Body of pancreas (tissue), 4 donors: ENCODE measurements around the gene KRTAP9-7. TPM values are rescaled to one million over a fixed set of nuclear protein-coding genes. Genes with fewer than 3 reads are reported as not detected.
"Not testable (repeated sequence)": the region's sequence is repeated elsewhere in the genome, so short reads cannot be mapped to it uniquely, and the experiment has no call there.

Source experiments
- ATAC-seq: fragments of 150-250 bp; one replicate; pipeline ENCODE4 v1.9.1; 2016
- DNase-seq, 4 donors: peaks; one replicate each; pipeline ENCODE4 v3.0.0-alpha.2; 2019
- H3K27ac ChIP-seq, 4 donors: fragments of 200-600 bp; sonication (generic); 1 replicate in 3 of 4; 2 replicates in 1 of 4; pipeline versions ENCODE4 v1.5.1 to v1.6.1; 2016 to 2019; ENCODE audit warnings: mild to moderate bottlenecking in 1 of 4, mixed read lengths in 1 of 4, moderate library complexity in 1 of 4
- H3K27me3 ChIP-seq, 2 donors: fragments of 200-600 bp; sonication (generic); one replicate each; pipeline ENCODE4 v1.6.0; 2016; ENCODE audit warnings: mild to moderate bottlenecking in 1 of 2
- H3K36me3 ChIP-seq, 2 donors: fragments of 200-600 bp; sonication (generic); replicated peaks in 1 of 2; 2 replicates each; pipeline ENCODE4 v1.5.1; 2016; ENCODE audit warnings: low read depth in 2 of 2; ENCODE audit not compliant: insufficient read depth in 1 of 2
- H3K4me1 ChIP-seq: fragments of 200-600 bp; sonication (generic); one replicate; pipeline ENCODE4 v1.6.0; 2016
- H3K4me3 ChIP-seq, 2 donors: fragments of 200-600 bp; sonication (generic); 1 replicate in 1 of 2; 2 replicates in 1 of 2; pipeline ENCODE4 v1.5.1; 2016 to 2019
- H3K9me3 ChIP-seq, 3 donors: fragments of 200-600 bp; sonication (generic); 1 replicate in 2 of 3; 2 replicates in 1 of 3; pipeline ENCODE4 v1.5.1; 2016
- CTCF ChIP-seq, 7 experiments: fragments of 450-650 bp in 4 of 7; fragments of 200-600 bp in 3 of 7; sonication (generic) in 3 of 7; IDR thresholded peaks; one replicate each; pipeline ENCODE4 v1.5.1; 2016 to 2019; ENCODE audit warnings: antibody characterized with exemption in 7 of 7
- POLR2A ChIP-seq, 3 donors: fragments of 450-650 bp; IDR thresholded peaks; one replicate each; pipeline ENCODE4 v1.6.1; 2016; ENCODE audit warnings: antibody characterized with exemption in 3 of 3, mild to moderate bottlenecking in 2 of 3
- WGBS, 2 donors: methylation state at CpG; one replicate each; pipeline ENCODE4 v1.1.5; 2017; 5-methylcytosine and 5-hydroxymethylcytosine counted together
- intact Hi-C: fragments of 100-400 bp; cut with DNase I; formaldehyde crosslinking; loops from one replicate; pipeline ENCODE4 v1.15.1; 2023
- total RNA-seq, 2 donors: library from RNA; depleted of rRNA; stranded (reverse); fragments of >200 nt; gene quantifications; one replicate each; pipeline ENCODE4 v1.1.0, GENCODE V29; 2016

KRTAP9-7 gene
- total RNA-seq, 2 donors from 2014 or later: not detected

- H3K27ac ChIP-seq, H3K36me3 ChIP-seq, H3K4me3 ChIP-seq, DNase-seq, intact Hi-C loops, H3K4me1 ChIP-seq, H3K9me3 ChIP-seq, ATAC-seq, H3K27me3 ChIP-seq: not testable (repeated sequence)
- 45 to 50% methylated on average over 2 of the region's 2 CpGs for WGBS, 2 donors
Observed at GRCh38 chr17:41246995-41247787, 28.3 kb upstream of the KRTAP9-7 start.

- H3K4me1 ChIP-seq, H3K4me3 ChIP-seq, ATAC-seq, H3K9me3 ChIP-seq, intact Hi-C loops, DNase-seq, H3K36me3 ChIP-seq, H3K27ac ChIP-seq, H3K27me3 ChIP-seq: not testable (repeated sequence)
- WGBS, 2 donors: 67 to 71% methylated on average over 1 to 2 of the region's 2 CpGs
Observed at GRCh38 chr17:41249637-41250240, 25.8 kb upstream of the KRTAP9-7 start, which contains the start of gene KRTAP9-4. TSS of gene KRTAP9-4 (plus strand) at chr17:41249687. CDS start at chr17:41249721, 34 bp downstream.

- no peak for TF ChIP-seq POLR2A (IDR thresholded peaks at IDR 0.05)
- H3K27ac ChIP-seq: no peak overlapping the region
- DNase-seq (no peak), ATAC-seq (no peak)
- H3K4me1 ChIP-seq: no peaks in the 10 kb centered on the region
- no peaks in the 10 kb centered on the region for H3K9me3 ChIP-seq
- H3K27me3 ChIP-seq: no peaks in the 10 kb centered on the region
- 94 to 95% methylated on average over 1 of the region's 1 CpG for WGBS, 2 donors
- no peak overlapping the region for H3K4me3 ChIP-seq
- intact Hi-C loops: no loop called here
- H3K36me3 ChIP-seq: no peaks in the 10 kb centered on the region
Observed at GRCh38 chr17:41251261-41251660, 24.2 kb upstream of the KRTAP9-7 start.

- H3K4me3 ChIP-seq: no peak overlapping the region
- ATAC-seq: no peak
- H3K36me3 ChIP-seq: no peaks in the 10 kb centered on the region
- H3K9me3 ChIP-seq: no peaks in the 10 kb centered on the region
- TF ChIP-seq POLR2A (IDR thresholded peaks at IDR 0.05): no peak
- no peak for TF ChIP-seq CTCF (IDR thresholded peaks at IDR 0.05)
- no peaks in the 10 kb centered on the region for H3K4me1 ChIP-seq
- intact Hi-C loops: no loop called here
- DNase-seq: no peak
- no peaks in the 10 kb centered on the region for H3K27me3 ChIP-seq
- H3K27ac ChIP-seq: no peak overlapping the region
- WGBS, 2 donors: 0% methylated on average over 1 of the region's 1 CpG
Observed at GRCh38 chr17:41254861-41255260, 20.6 kb upstream of the KRTAP9-7 start.

- H3K27me3 ChIP-seq, H3K4me3 ChIP-seq, H3K4me1 ChIP-seq, H3K27ac ChIP-seq, DNase-seq, H3K36me3 ChIP-seq, H3K9me3 ChIP-seq, ATAC-seq, intact Hi-C loops: not testable (repeated sequence)
- WGBS, 2 donors: 46 to 68% methylated on average over 4 of the region's 5 CpGs
Observed at GRCh38 chr17:41255381-41256290, 19.9 kb upstream of the KRTAP9-7 start, which contains the start of gene KRTAP9-9. TSS of gene KRTAP9-9 (plus strand) at chr17:41255384.

- Histone ChIP-seq H3K27me3 (no peaks in the 10 kb centered on the region), H3K9me3 (no peaks in the 10 kb centered on the region), H3K4me1 (no peaks in the 10 kb centered on the region), H3K36me3 (no peaks in the 10 kb centered on the region), H3K27ac (no peak overlapping the region), H3K4me3 (no peak overlapping the region)
- intact Hi-C loops: no loop called here
- ATAC-seq (no peak), DNase-seq (no peak)
- TF ChIP-seq POLR2A (IDR thresholded peaks at IDR 0.05) (no peak), CTCF (IDR thresholded peaks at IDR 0.05) (no peak)
- WGBS, 2 donors: 85 to 88% methylated on average over 1 of the region's 1 CpG
Observed at GRCh38 chr17:41256291-41256685, 19.2 kb upstream of the KRTAP9-7 start.
